ENCODE results near the gene KLHDC3.

- TF ChIP-seq, protein P1, sequence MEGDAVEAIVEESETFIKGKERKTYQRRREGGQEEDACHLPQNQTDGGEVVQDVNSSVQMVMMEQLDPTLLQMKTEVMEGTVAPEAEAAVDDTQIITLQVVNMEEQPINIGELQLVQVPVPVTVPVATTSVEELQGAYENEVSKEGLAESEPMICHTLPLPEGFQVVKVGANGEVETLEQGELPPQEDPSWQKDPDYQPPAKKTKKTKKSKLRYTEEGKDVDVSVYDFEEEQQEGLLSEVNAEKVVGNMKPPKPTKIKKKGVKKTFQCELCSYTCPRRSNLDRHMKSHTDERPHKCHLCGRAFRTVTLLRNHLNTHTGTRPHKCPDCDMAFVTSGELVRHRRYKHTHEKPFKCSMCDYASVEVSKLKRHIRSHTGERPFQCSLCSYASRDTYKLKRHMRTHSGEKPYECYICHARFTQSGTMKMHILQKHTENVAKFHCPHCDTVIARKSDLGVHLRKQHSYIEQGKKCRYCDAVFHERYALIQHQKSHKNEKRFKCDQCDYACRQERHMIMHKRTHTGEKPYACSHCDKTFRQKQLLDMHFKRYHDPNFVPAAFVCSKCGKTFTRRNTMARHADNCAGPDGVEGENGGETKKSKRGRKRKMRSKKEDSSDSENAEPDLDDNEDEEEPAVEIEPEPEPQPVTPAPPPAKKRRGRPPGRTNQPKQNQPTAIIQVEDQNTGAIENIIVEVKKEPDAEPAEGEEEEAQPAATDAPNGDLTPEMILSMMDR (IDR thresholded peaks at IDR 0.05) = no peak
- no peak for TF ChIP-seq POLR2A (IDR thresholded peaks at IDR 0.05)
Measured at GRCh38 chr6:43026365-43026764, 12.3 kb downstream of the KLHDC3 start.
